ENCODE data around the gene SNRNP200. TPM values are rescaled to one million over a fixed set of nuclear protein-coding genes. Genes with fewer than 3 reads are reported as not detected.
"Not testable (repeated sequence)": the region's sequence is repeated elsewhere in the genome, so short reads cannot be mapped to it uniquely, and the experiment has no call there.

SNRNP200 gene
- total RNA-seq, 1 experiment from 2014 or later: 202 TPM

GRCh38 chr2:96296925-96297324 lies 8.4 kb downstream of the SNRNP200 start:
- TF ChIP-seq CTCF (conservative IDR thresholded peaks at IDR 0.05; ENCODE audit: low read depth, low read length) (no peak), EZH2 (IDR thresholded peaks at IDR 0.05; ENCODE audit: borderline replicate concordance, low read depth, low read length, poor library complexity, severe bottlenecking) (no peak)
- no peaks in the 10 kb centered on the region for H3K27me3 ChIP-seq (replicated peaks; ENCODE audit: insufficient read depth, low read depth, low read length, poor library complexity)
- H3K36me3 ChIP-seq (ENCODE audit: insufficient read depth, low read length, poor library complexity, severe bottlenecking): peaks cover 100% of the 10 kb centered on the region
- POLR2A ChIA-PET (ENCODE audit: low non-redundant PET): interaction anchor here (0.7 kb wide), 1 partner anchor 8 kb away, joined by 3 read pairs; the partner anchor contains the start of gene SNRNP200
- intact Hi-C loops (cut with micrococcal nuclease; ENCODE audit: unreplicated experiment): no loop called here
- H3K9me3 ChIP-seq (ENCODE audit: low read depth, low read length, poor library complexity, severe bottlenecking): no peaks in the 10 kb centered on the region
- no TSS peak for BruUV-seq (replicated peaks)
- no peak overlapping the region for H3K4me3 ChIP-seq (ENCODE audit: low read depth, low read length, poor library complexity, severe bottlenecking)
- no peak for DNase-seq (ENCODE audit: low spot score)
- CTCF ChIA-PET: no interaction called here
- no peak overlapping the region for H3K27ac ChIP-seq (ENCODE audit: low read depth, low read length, poor library complexity, severe bottlenecking)
- H3K4me1 ChIP-seq (ENCODE audit: insufficient read depth, low read length, poor library complexity, severe bottlenecking): no peaks in the 10 kb centered on the region

GRCh38 chr2:96294271-96294670 lies 11.1 kb downstream of the SNRNP200 start:
- H3K27ac ChIP-seq (ENCODE audit: low read depth, low read length, poor library complexity, severe bottlenecking); H3K4me3 ChIP-seq (ENCODE audit: low read depth, low read length, poor library complexity, severe bottlenecking); CTCF ChIA-PET; BruUV-seq (replicated peaks); intact Hi-C loops (cut with micrococcal nuclease; ENCODE audit: unreplicated experiment); H3K27me3 ChIP-seq (replicated peaks; ENCODE audit: insufficient read depth, low read depth, low read length, poor library complexity); DNase-seq (ENCODE audit: low spot score); POLR2A ChIA-PET (ENCODE audit: low non-redundant PET); H3K4me1 ChIP-seq (ENCODE audit: insufficient read depth, low read length, poor library complexity, severe bottlenecking); H3K9me3 ChIP-seq (ENCODE audit: low read depth, low read length, poor library complexity, severe bottlenecking): not testable (repeated sequence)
- H3K36me3 ChIP-seq (ENCODE audit: insufficient read depth, low read length, poor library complexity, severe bottlenecking): peaks cover 100% of the 10 kb centered on the region

- intact Hi-C loops (cut with micrococcal nuclease; ENCODE audit: unreplicated experiment): no loop called here
- ChIA-PET CTCF (no interaction called here), POLR2A (ENCODE audit: low non-redundant PET) (no interaction called here)
- no peak for DNase-seq (ENCODE audit: low spot score)
- Histone ChIP-seq H3K4me3 (ENCODE audit: low read depth, low read length, poor library complexity, severe bottlenecking) (no peak overlapping the region), H3K4me1 (ENCODE audit: insufficient read depth, low read length, poor library complexity, severe bottlenecking) (no peaks in the 10 kb centered on the region), H3K27ac (ENCODE audit: low read depth, low read length, poor library complexity, severe bottlenecking) (no peak overlapping the region), H3K9me3 (ENCODE audit: low read depth, low read length, poor library complexity, severe bottlenecking) (no peaks in the 10 kb centered on the region), H3K36me3 (ENCODE audit: insufficient read depth, low read length, poor library complexity, severe bottlenecking) (peaks cover 100% of the 10 kb centered on the region), H3K27me3 (replicated peaks; ENCODE audit: insufficient read depth, low read depth, low read length, poor library complexity) (no peaks in the 10 kb centered on the region)
- BruUV-seq (replicated peaks): no TSS peak
- TF ChIP-seq EZH2 (IDR thresholded peaks at IDR 0.05; ENCODE audit: borderline replicate concordance, low read depth, low read length, poor library complexity, severe bottlenecking) (no peak), CTCF (conservative IDR thresholded peaks at IDR 0.05; ENCODE audit: low read depth, low read length) (no peak)
These were observed 13.6 kb downstream of the SNRNP200 start for GRCh38 chr2:96291751-96292150.

- TF ChIP-seq CTCF (conservative IDR thresholded peaks at IDR 0.05; ENCODE audit: low read depth, low read length) (no peak), EZH2 (IDR thresholded peaks at IDR 0.05; ENCODE audit: borderline replicate concordance, low read depth, low read length, poor library complexity, severe bottlenecking) (no peak)
- ChIA-PET CTCF (no interaction called here), POLR2A (ENCODE audit: low non-redundant PET) (no interaction called here)
- intact Hi-C loops (cut with micrococcal nuclease; ENCODE audit: unreplicated experiment): no loop called here
- no peak for DNase-seq (ENCODE audit: low spot score)
- Histone ChIP-seq H3K27me3 (replicated peaks; ENCODE audit: insufficient read depth, low read depth, low read length, poor library complexity) (no peaks in the 10 kb centered on the region), H3K27ac (ENCODE audit: low read depth, low read length, poor library complexity, severe bottlenecking) (no peak overlapping the region), H3K4me3 (ENCODE audit: low read depth, low read length, poor library complexity, severe bottlenecking) (no peak overlapping the region), H3K9me3 (ENCODE audit: low read depth, low read length, poor library complexity, severe bottlenecking) (no peaks in the 10 kb centered on the region), H3K4me1 (ENCODE audit: insufficient read depth, low read length, poor library complexity, severe bottlenecking) (no peaks in the 10 kb centered on the region), H3K36me3 (ENCODE audit: insufficient read depth, low read length, poor library complexity, severe bottlenecking) (peaks cover 100% of the 10 kb centered on the region)
- BruUV-seq (replicated peaks): no TSS peak
These were observed 18.0 kb downstream of the SNRNP200 start for GRCh38 chr2:96287273-96287856.
